Gastrocnemius medialis (tissue), 4 donors: ENCODE data around the gene BTAF1.

Source experiments
- CTCF ChIP-seq, 5 experiments: fragments of 450-650 bp in 3 of 5; fragments of 200-600 bp in 2 of 5; sonication (generic) in 2 of 5; IDR thresholded peaks in 4 of 5; conservative IDR thresholded peaks in 1 of 5; 1 replicate in 4 of 5; 2 replicates in 1 of 5; pipeline ENCODE4 v1.5.1; 2016 to 2019; ENCODE audit warnings: antibody characterized with exemption in 5 of 5, mild to moderate bottlenecking in 3 of 5, moderate library complexity in 3 of 5
- POLR2A ChIP-seq, 2 donors: fragments of 450-650 bp; IDR thresholded peaks; one replicate each; pipeline ENCODE4 v1.6.1; 2017; ENCODE audit warnings: antibody characterized with exemption in 2 of 2, mild to moderate bottlenecking in 2 of 2, moderate library complexity in 2 of 2

GRCh38 chr10:91987397-91988037 lies 63.9 kb downstream of the BTAF1 start:
- TF ChIP-seq CTCF (IDR thresholded peaks at IDR 0.05 in 4 of 5, conservative IDR thresholded peaks at IDR 0.05 in 1 of 5) (no peak), POLR2A (IDR thresholded peaks at IDR 0.05) (no peak)
